Erythroblast (primary cell): ENCODE results near the gene FOXL1.

Experiments
- GATA1 ChIP-seq: IDR thresholded peaks from 2 replicates; pipeline ENCODE4 v1.6.1; 2011; ENCODE audit warnings: low read depth, mild to moderate bottlenecking, control low read depth, low read length, moderate library complexity
- POLR2A ChIP-seq: IDR thresholded peaks from 2 replicates; pipeline ENCODE4 v1.6.1; 2011; ENCODE audit warnings: mild to moderate bottlenecking, low read length

DNA sequence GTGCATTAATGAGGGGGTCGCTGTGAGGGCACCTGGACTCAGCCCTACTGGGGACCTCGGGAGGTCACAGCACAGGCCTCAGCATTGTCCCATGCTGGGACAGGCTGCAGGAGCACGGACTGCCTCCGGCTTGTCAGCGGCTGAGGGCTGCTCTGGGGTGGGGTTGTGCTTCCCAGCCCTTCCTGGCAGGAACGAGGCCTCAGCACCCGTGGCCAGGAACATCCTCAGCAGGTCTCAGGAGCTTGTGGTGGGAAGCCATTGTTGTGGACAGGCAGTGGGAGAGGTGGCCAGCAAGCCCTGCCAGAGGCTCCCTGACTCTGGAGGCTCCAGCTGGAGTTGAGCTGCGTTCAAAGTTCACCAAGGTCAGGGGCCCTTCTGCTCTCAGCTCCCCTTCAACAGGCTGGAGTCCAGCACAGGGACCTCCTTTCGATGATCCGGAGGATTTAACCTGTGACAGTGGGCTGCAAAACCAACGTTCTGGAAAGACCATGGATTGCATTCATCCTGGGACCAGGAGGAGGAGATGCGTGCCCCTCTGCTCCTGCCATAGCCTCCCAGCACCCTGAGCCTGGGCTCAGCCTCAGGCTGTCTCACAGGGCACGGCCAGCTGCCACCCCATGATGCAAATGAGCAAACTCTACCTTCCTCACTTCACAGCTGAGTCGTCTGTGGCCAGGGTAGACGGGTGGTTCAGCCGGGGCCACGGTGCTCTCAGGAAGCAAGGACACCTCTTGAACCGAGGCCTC, 32.6 kb downstream of the FOXL1 start:
- no peak for TF ChIP-seq POLR2A
- no peak for TF ChIP-seq GATA1
